Body of pancreas (tissue), 4 donors: ENCODE data around the gene POLR1G.

Source experiments
- CTCF ChIP-seq, 7 experiments: fragments of 450-650 bp in 4 of 7; fragments of 200-600 bp in 3 of 7; sonication (generic) in 3 of 7; IDR thresholded peaks; one replicate each; pipeline ENCODE4 v1.5.1; 2016 to 2019; ENCODE audit warnings: antibody characterized with exemption in 7 of 7
- POLR2A ChIP-seq, 3 donors: fragments of 450-650 bp; IDR thresholded peaks; one replicate each; pipeline ENCODE4 v1.6.1; 2016; ENCODE audit warnings: antibody characterized with exemption in 3 of 3, mild to moderate bottlenecking in 2 of 3

- TF ChIP-seq CTCF (IDR thresholded peaks at IDR 0.05) (no peak), POLR2A (IDR thresholded peaks at IDR 0.05) (no peak)
Measured at GRCh38 chr19:45446944-45447343, 40.5 kb downstream of the POLR1G start.
